Transverse colon (tissue), 4 donors: Measurements from ENCODE around the gene HRK.

ENCODE experiments used
- CTCF ChIP-seq, 5 experiments: fragments of 200-600 bp in 3 of 5; fragments of 450-650 bp in 2 of 5; sonication (generic) in 3 of 5; IDR thresholded peaks; 1 replicate in 2 of 5; 2 replicates in 3 of 5; pipeline ENCODE4 v1.5.1; 2016 to 2017; ENCODE audit warnings: antibody characterized with exemption in 5 of 5, inconsistent platforms in 3 of 5, mild to moderate bottlenecking in 2 of 5, moderate library complexity in 1 of 5
- POLR2AphosphoS5 ChIP-seq, 3 donors: sonication (generic); formaldehyde crosslinking; IDR thresholded peaks; one replicate each; pipeline ENCODE4 v1.6.1; 2016; ENCODE audit warnings: antibody characterized with exemption in 3 of 3

GRCh38 chr12:116806845-116807440 lies 74.3 kb downstream of the HRK start:
- TF ChIP-seq POLR2AphosphoS5 (IDR thresholded peaks at IDR 0.05) (no peak), CTCF (IDR thresholded peaks at IDR 0.05) (no peak)
